ENCODE results near the gene ITSN2. TPM values are rescaled to one million over a fixed set of nuclear protein-coding genes. Genes with fewer than 3 reads are reported as not detected.

ITSN2 gene
- total RNA-seq, 1 experiment from 2014 or later, result 19.8 TPM

- Mint-ChIP-seq H3K4me3 (no peak overlapping the region), H3K4me1 (peaks cover 6% of the 10 kb centered on the region), H3K27ac (no peak overlapping the region), H3K27me3 (ENCODE audit: low read depth) (no peaks in the 10 kb centered on the region), H3K36me3 (no peaks in the 10 kb centered on the region), H3K9me3 (no peaks in the 10 kb centered on the region)
- TF ChIP-seq ZNF263 (CRISPR knock-in tag; IDR thresholded peaks at IDR 0.05; ENCODE audit: low read depth) (no peak), ZNF425 (CRISPR knock-in tag; conservative IDR thresholded peaks at IDR 0.05) (no peak), ESRRA (CRISPR knock-in tag; IDR thresholded peaks at IDR 0.05; ENCODE audit: borderline replicate concordance) (no peak), ZBTB43 (CRISPR knock-in tag; IDR thresholded peaks at IDR 0.05) (no peak), ZNF317 (CRISPR knock-in tag; IDR thresholded peaks at IDR 0.05; ENCODE audit: borderline replicate concordance, low read depth) (no peak), ETV6 (CRISPR knock-in tag; IDR thresholded peaks at IDR 0.05) (no peak), NR1H2 (CRISPR knock-in tag; IDR thresholded peaks at IDR 0.05) (no peak), GABPB1 (CRISPR knock-in tag; IDR thresholded peaks at IDR 0.05) (no peak), FOXP1 (CRISPR knock-in tag; IDR thresholded peaks at IDR 0.05; ENCODE audit: borderline replicate concordance) (no peak), CREB1 (CRISPR knock-in tag; IDR thresholded peaks at IDR 0.05) (no peak), CTCF (IDR thresholded peaks at IDR 0.05) (no peak)
- TF ChIP-seq, protein P1, sequence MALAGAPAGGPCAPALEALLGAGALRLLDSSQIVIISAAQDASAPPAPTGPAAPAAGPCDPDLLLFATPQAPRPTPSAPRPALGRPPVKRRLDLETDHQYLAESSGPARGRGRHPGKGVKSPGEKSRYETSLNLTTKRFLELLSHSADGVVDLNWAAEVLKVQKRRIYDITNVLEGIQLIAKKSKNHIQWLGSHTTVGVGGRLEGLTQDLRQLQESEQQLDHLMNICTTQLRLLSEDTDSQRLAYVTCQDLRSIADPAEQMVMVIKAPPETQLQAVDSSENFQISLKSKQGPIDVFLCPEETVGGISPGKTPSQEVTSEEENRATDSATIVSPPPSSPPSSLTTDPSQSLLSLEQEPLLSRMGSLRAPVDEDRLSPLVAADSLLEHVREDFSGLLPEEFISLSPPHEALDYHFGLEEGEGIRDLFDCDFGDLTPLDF (CRISPR knock-in tag; IDR thresholded peaks at IDR 0.05), result no peak
- ATAC-seq (no peak), DNase-seq (ENCODE audit: low spot score) (no peak)
- ChIA-PET POLR2A (no interaction called here), CTCF (no interaction called here)
Observed at GRCh38 chr2:24239553-24239952, 120.8 kb downstream of the ITSN2 start.

DNA sequence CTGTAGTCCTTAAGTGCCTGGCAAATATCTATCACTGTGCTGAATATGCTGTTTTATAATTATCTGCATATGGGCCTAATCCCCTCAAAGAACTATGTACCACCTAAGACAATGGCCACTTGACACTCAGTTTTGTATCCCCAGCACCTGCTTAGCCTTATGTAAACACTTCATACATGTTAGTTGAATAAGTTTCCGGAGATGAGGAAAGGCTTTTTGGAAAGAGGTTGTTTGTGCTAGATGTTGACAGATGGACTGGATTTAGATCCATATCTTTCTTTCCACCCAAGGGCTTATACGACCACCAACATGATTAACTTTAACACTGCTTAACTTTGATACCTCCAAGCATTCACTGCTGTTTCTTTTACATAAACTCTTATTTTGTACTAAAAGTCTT, 122.2 kb downstream of the ITSN2 start:
- H3K27me3 Mint-ChIP-seq (ENCODE audit: low read depth), result no peaks in the 10 kb centered on the region
- peaks cover 6% of the 10 kb centered on the region for H3K4me1 Mint-ChIP-seq
- CTCF ChIA-PET, result no interaction called here
- H3K9me3 Mint-ChIP-seq, result no peaks in the 10 kb centered on the region
- no peaks in the 10 kb centered on the region for H3K36me3 Mint-ChIP-seq
- no peak overlapping the region for H3K27ac Mint-ChIP-seq
- no peak overlapping the region for H3K4me3 Mint-ChIP-seq
- POLR2A ChIA-PET, result no interaction called here
- no peak for ATAC-seq
- no peak for DNase-seq (ENCODE audit: low spot score)
- TF ChIP-seq ZNF219 (CRISPR knock-in tag; IDR thresholded peaks at IDR 0.05; ENCODE audit: borderline replicate concordance) (no peak), SMAD3 (CRISPR knock-in tag; IDR thresholded peaks at IDR 0.05; ENCODE audit: borderline replicate concordance) (no peak), ZMAT4 (CRISPR knock-in tag; IDR thresholded peaks at IDR 0.05) (no peak), TEAD4 (CRISPR knock-in tag; IDR thresholded peaks at IDR 0.05) (no peak), CREM (CRISPR knock-in tag; IDR thresholded peaks at IDR 0.05) (no peak), SMAD4 (CRISPR knock-in tag; IDR thresholded peaks at IDR 0.05) (no peak), GABPB1 (CRISPR knock-in tag; IDR thresholded peaks at IDR 0.05) (no peak), ETV6 (CRISPR knock-in tag; IDR thresholded peaks at IDR 0.05) (no peak), ZBTB43 (CRISPR knock-in tag; IDR thresholded peaks at IDR 0.05) (no peak), JAZF1 (CRISPR knock-in tag; IDR thresholded peaks at IDR 0.05) (no peak), KAT7 (CRISPR knock-in tag; IDR thresholded peaks at IDR 0.05; ENCODE audit: borderline replicate concordance) (no peak)
- TF ChIP-seq, protein P1 (CRISPR knock-in tag; IDR thresholded peaks at IDR 0.05), result no peak

Data from WTC11 (cell line).